H1 (cell line): ENCODE measurements around the gene GRK6. TPM values are rescaled to one million over a fixed set of nuclear protein-coding genes. Genes with fewer than 3 reads are reported as not detected.

Source experiments
- CTCF ChIA-PET: fragments of 300-600 bp; sonication (Branson Sonifier 250); formaldehyde crosslinking; loops from one replicate; lab custom pipeline; 2021; ENCODE audit not compliant: partially characterized antibody; lab: Charles Lee
- POLR2A ChIA-PET: fragments of 300-600 bp; sonication (Branson Sonifier 250); formaldehyde crosslinking; loops from one replicate; lab custom pipeline; 2021; ENCODE audit warnings: inconsistent platforms; ENCODE audit not compliant: partially characterized antibody; lab: Charles Lee
- DNase-seq, 2 experiments: peaks; one replicate each; pipeline versions ENCODE4 v3.0.0 to v3.0.0-alpha.2; 2010 to 2022; ENCODE audit warnings: low spot score in 2 of 2, low read depth in 1 of 2, mixed read lengths in 1 of 2
- FAIRE-seq: peaks from 2 replicates; lab custom pipeline; 2011; peaks lifted over from hg19 to GRCh38; lab: Jason Lieb, UNC
- H2AFZ ChIP-seq: 2 replicates; pipeline ENCODE4 v1.8.1; 2012; ENCODE audit warnings: low read length, inconsistent platforms
- H2AK5ac ChIP-seq: 2 replicates; pipeline ENCODE4 v1.6.1; 2013; ENCODE audit warnings: low read depth, low read length
- H2BK120ac ChIP-seq: replicated peaks from 2 replicates; pipeline ENCODE3; 2013; ENCODE audit warnings: low read depth, low read length, inconsistent platforms
- H2BK12ac ChIP-seq: 2 replicates; pipeline ENCODE4 v1.6.1; 2013; ENCODE audit warnings: low read depth, low read length
- H2BK15ac ChIP-seq: 2 replicates; pipeline ENCODE4 v1.6.1; 2013; ENCODE audit warnings: low read length
- H2BK20ac ChIP-seq: 2 replicates; pipeline ENCODE4 v1.6.1; 2013; ENCODE audit warnings: low read length
- H2BK5ac ChIP-seq: 2 replicates; pipeline ENCODE4 v1.6.1; 2013; ENCODE audit warnings: low read depth, low read length
- H3K14ac ChIP-seq: 2 replicates; pipeline ENCODE4 v1.6.1; 2013; ENCODE audit warnings: inconsistent platforms; ENCODE audit not compliant: insufficient read length
- H3K18ac ChIP-seq: 2 replicates; pipeline ENCODE4 v1.6.1; 2013; ENCODE audit warnings: low read length; ENCODE audit errors: extremely low read depth
- H3K23ac ChIP-seq: 2 replicates; pipeline ENCODE4 v1.6.1; 2013; ENCODE audit warnings: inconsistent platforms; ENCODE audit not compliant: insufficient read length
- H3K23me2 ChIP-seq: 2 replicates; pipeline ENCODE4 v1.6.1; 2013; ENCODE audit warnings: low read depth, low read length
- H3K27ac ChIP-seq: 2 replicates; pipeline ENCODE4 v1.6.1; 2011; ENCODE audit warnings: low read depth, low read length, inconsistent platforms
- H3K27me3 ChIP-seq, 4 experiments: replicated peaks in 1 of 4; 1 replicate in 1 of 4; 2 replicates in 3 of 4; pipeline versions ENCODE4 v1.6.1 to v1.8.1; 2011 to 2013; ENCODE audit warnings: low read length in 3 of 4, mild to moderate bottlenecking in 3 of 4, inconsistent platforms in 2 of 4, mixed read lengths in 2 of 4, moderate library complexity in 1 of 4; ENCODE audit not compliant: control insufficient read depth in 3 of 4, insufficient read depth in 3 of 4; ENCODE audit errors: extremely low read depth in 1 of 4
- H3K36me3 ChIP-seq, 4 experiments: 2 replicates each; pipeline versions ENCODE4 v1.6.1 to v1.8.1; 2011 to 2013; ENCODE audit warnings: mild to moderate bottlenecking in 4 of 4, low read length in 3 of 4, moderate library complexity in 2 of 4, control low read depth in 1 of 4, inconsistent platforms in 1 of 4; ENCODE audit not compliant: insufficient read depth in 4 of 4, control insufficient read depth in 2 of 4
- H3K4ac ChIP-seq: replicated peaks from 2 replicates; pipeline ENCODE3; 2013; ENCODE audit warnings: low read length, low read depth, mixed read lengths, inconsistent platforms; ENCODE audit not compliant: insufficient read length
- H3K4me1 ChIP-seq, 4 experiments: replicated peaks in 1 of 4; 1 replicate in 1 of 4; 2 replicates in 3 of 4; pipeline versions ENCODE4 v1.6.1 to v1.8.1; 2011 to 2013; ENCODE audit warnings: low read length in 3 of 4, inconsistent platforms in 2 of 4, mixed read lengths in 1 of 4; ENCODE audit not compliant: insufficient read depth in 4 of 4, control insufficient read depth in 3 of 4
- H3K4me2 ChIP-seq, 2 experiments: 2 replicates each; pipeline versions ENCODE4 v1.6.1 to v1.8.1; 2011 to 2013; ENCODE audit warnings: low read depth in 2 of 2, low read length in 2 of 2, control low read depth in 1 of 2, inconsistent platforms in 1 of 2, mild to moderate bottlenecking in 1 of 2; ENCODE audit not compliant: insufficient read depth in 1 of 2
- H3K4me3 ChIP-seq, 4 experiments: fragments of 200-600, 300-600 bp in 1 of 4; sonication (generic), shearing (Covaris generic), sonication (Bioruptor Twin) in 1 of 4; 2 replicates each; pipeline versions ENCODE4 v1.5.1 to v1.8.1; 2011 to 2016; ENCODE audit warnings: low read length in 4 of 4, low read depth in 3 of 4, control low read depth in 2 of 4, inconsistent platforms in 2 of 4, mild to moderate bottlenecking in 2 of 4, mixed read lengths in 1 of 4, moderate library complexity in 1 of 4; ENCODE audit not compliant: insufficient read depth in 2 of 4; ENCODE audit errors: extremely low read depth in 1 of 4
- H3K56ac ChIP-seq: replicated peaks from 2 replicates; pipeline ENCODE3; 2013; ENCODE audit warnings: low read depth, mild to moderate bottlenecking, mixed read lengths, low read length, inconsistent platforms; ENCODE audit not compliant: insufficient read length
- H3K79me1 ChIP-seq: 2 replicates; pipeline ENCODE4 v1.6.1; 2013; ENCODE audit warnings: low read depth, low read length, control low read depth
- H3K79me2 ChIP-seq, 2 experiments: 2 replicates each; pipeline versions ENCODE4 v1.6.1 to v1.8.1; 2012 to 2013; ENCODE audit warnings: low read length in 2 of 2, mild to moderate bottlenecking in 2 of 2, inconsistent platforms in 1 of 2; ENCODE audit not compliant: insufficient read depth in 2 of 2, control insufficient read depth in 1 of 2
- H3K9ac ChIP-seq, 4 experiments: replicated peaks in 1 of 4; 1 replicate in 1 of 4; 2 replicates in 3 of 4; pipeline versions ENCODE4 v1.6.1 to v1.8.1; 2011 to 2013; ENCODE audit warnings: low read depth in 3 of 4, low read length in 3 of 4, control low read depth in 2 of 4, mild to moderate bottlenecking in 2 of 4, moderate library complexity in 2 of 4, inconsistent platforms in 1 of 4; ENCODE audit errors: extremely low read depth in 1 of 4
- H3K9me3 ChIP-seq, 2 experiments: 2 replicates each; pipeline versions ENCODE4 v1.6.1 to v1.8.1; 2012 to 2013; ENCODE audit warnings: mild to moderate bottlenecking in 2 of 2, moderate library complexity in 2 of 2, control low read depth in 1 of 2, inconsistent platforms in 1 of 2, low read depth in 1 of 2, low read length in 1 of 2, mixed read lengths in 1 of 2; ENCODE audit not compliant: insufficient read depth in 2 of 2
- H4K20me1 ChIP-seq, 2 experiments: replicated peaks in 1 of 2; 2 replicates each; pipeline versions ENCODE3 to v1.8.1; 2011 to 2013; ENCODE audit warnings: inconsistent platforms in 2 of 2, low read length in 2 of 2, mild to moderate bottlenecking in 1 of 2; ENCODE audit not compliant: insufficient read depth in 2 of 2, control insufficient read depth in 1 of 2
- H4K5ac ChIP-seq: 2 replicates; pipeline ENCODE4 v1.6.1; 2013; ENCODE audit warnings: low read length, low read depth, mixed read lengths, inconsistent platforms; ENCODE audit not compliant: insufficient read length
- H4K8ac ChIP-seq: 2 replicates; pipeline ENCODE4 v1.8.0; 2013; ENCODE audit warnings: mild to moderate bottlenecking, moderate library complexity, low read length, inconsistent platforms; ENCODE audit not compliant: insufficient read depth; ENCODE audit errors: extremely low read depth
- H4K91ac ChIP-seq: replicated peaks from 2 replicates; pipeline ENCODE3; 2013; ENCODE audit warnings: low read length, mixed read lengths, inconsistent platforms; ENCODE audit not compliant: insufficient read length
- MAFK ChIP-seq: IDR thresholded peaks from 2 replicates; pipeline ENCODE4 v1.6.1; 2012; ENCODE audit warnings: low read depth, mild to moderate bottlenecking, improper control_type of control experiment, low read length
- WGBS, 2 experiments: shearing (Covaris generic) in 1 of 2; methylation state at CpG; one replicate each; pipeline versions ENCODE4 v1.1.6 to v1.1.7; 2013 to 2015; ENCODE audit warnings: low lambda C conversion rate in 2 of 2, mixed read lengths in 2 of 2, inconsistent platforms in 1 of 2, low coverage in 1 of 2, missing lambda C conversion rate in 1 of 2; ENCODE audit not compliant: insufficient replicate concordance in 2 of 2, insufficient coverage in 1 of 2, insufficient read length in 1 of 2; ENCODE audit errors: extremely low coverage in 1 of 2, missing lambda C conversion rate in 1 of 2; 5-methylcytosine and 5-hydroxymethylcytosine counted together
- polyA plus RNA-seq, 7 experiments: library from polyadenylated mRNA; depleted of rRNA in 3 of 7; stranded (reverse) in 5 of 7; unstranded in 2 of 7; fragments of >200 nt in 5 of 7; fragments of 200-250 nt in 2 of 7; gene quantifications; 1 replicate in 5 of 7; 2 replicates in 1 of 7; 4 replicates in 1 of 7; pipeline versions ENCODE4 v1.2.1 to v1.2.3, GENCODE V29; 2011 to 2013; ENCODE audit warnings: missing spikeins in 2 of 7, mixed read lengths in 2 of 7
- total RNA-seq: library from RNA; stranded (reverse); fragmentation: NEBNext Ultra II Directional; extraction: Animal tissue kit (Norgen Biotek cat#: 25700); gene quantifications from 2 replicates; pipeline ENCODE4 v1.2.1, GENCODE V29; 2021

The GRK6 gene
- total and polyA plus RNA-seq, 2 of the 8 experiments (the other 6 are each of a cell fraction or from before 2014, with no cell fraction given), result 31.8 to 57.8 TPM

DNA sequence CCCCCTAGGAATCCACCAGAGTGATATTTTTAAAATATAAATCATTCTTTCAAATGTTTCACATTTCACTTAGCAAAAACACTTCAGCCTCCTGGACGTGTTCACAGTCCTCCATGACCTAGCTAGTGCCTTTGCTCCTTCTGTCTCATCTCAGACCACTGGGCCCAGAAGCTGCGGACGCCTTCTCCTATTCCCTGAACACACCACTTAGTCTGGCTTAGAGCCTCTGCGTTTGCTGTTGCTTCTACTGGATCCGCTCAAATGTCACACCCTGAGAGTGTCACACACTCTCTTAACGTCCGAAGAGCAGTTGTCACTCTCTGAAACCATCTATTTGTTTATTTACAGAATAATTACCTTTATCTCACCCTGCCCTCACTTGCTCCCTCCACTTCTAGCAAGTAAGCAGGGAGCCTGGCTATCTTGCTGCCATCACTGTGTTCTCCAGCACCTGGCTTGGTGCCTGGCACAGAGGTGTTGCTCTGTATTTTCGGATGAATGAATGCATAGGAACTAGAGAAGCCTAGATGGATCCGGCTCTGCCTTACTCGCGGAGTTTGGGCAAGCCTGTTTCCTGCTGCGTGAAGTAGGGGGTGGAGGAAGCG is 1.2 kb upstream of the GRK6 start:
- peak overlapping the region; percentile 68; the same call in 1 of the 2 replicates for H2BK12ac ChIP-seq
- peak overlapping the region; percentile 62 to 81 for H3K4me2 ChIP-seq
- H3K36me3 ChIP-seq, result no peaks in the 10 kb centered on the region; a peak in 1 of 8 replicates
- no peaks in the 10 kb centered on the region for H3K9me3 ChIP-seq
- DNase-seq, result no peak
- H3K27me3 ChIP-seq, result no peaks in the 10 kb centered on the region
- H4K20me1 ChIP-seq, result peaks cover 10 to 15% of the 10 kb centered on the region in 2 experiments
- peaks cover 10% of the 10 kb centered on the region for H3K23me2 ChIP-seq
- no peak overlapping the region for H3K23ac ChIP-seq
- H3K4ac ChIP-seq, result peak overlapping the region; percentile 40
- peak overlapping the region; percentile 52 to 71 (median 64) for H3K4me3 ChIP-seq
- FAIRE-seq, result no peak
- H2BK5ac ChIP-seq, result peak overlapping the region; percentile 91
- peak overlapping the region; percentile 88 for H2BK15ac ChIP-seq
- no peak overlapping the region for H2AFZ ChIP-seq
- no peak overlapping the region for H4K5ac ChIP-seq
- no peak overlapping the region for H3K14ac ChIP-seq
- peaks cover 0 to 26% of the 10 kb centered on the region in 2 experiments; a peak in 2 of 4 replicates for H3K79me2 ChIP-seq
- no peak overlapping the region for H3K56ac ChIP-seq
- H3K9ac ChIP-seq, result peak overlapping the region in 3 of 4 experiments; percentile 5 to 84 (median 82); a peak in 3 of 7 replicates
- peaks cover 16% of the 10 kb centered on the region for H3K79me1 ChIP-seq
- peaks cover 4 to 14% (median 9%) of the 10 kb centered on the region in 4 experiments; a peak in 6 of 7 replicates for H3K4me1 ChIP-seq
- peak overlapping the region; percentile 80; the same call in 1 of the 2 replicates for H2BK20ac ChIP-seq
- WGBS, 2 experiments, result 69% methylated on average over 13 of the region's 13 CpGs; no CpG with 5 or more reads in 1 of the 2 experiments
- H2BK120ac ChIP-seq, result peak overlapping the region; percentile 29
- peak overlapping the region; percentile 71 for H3K18ac ChIP-seq
- H3K27ac ChIP-seq, result peak overlapping the region; percentile 86; the same call in 1 of the 2 replicates
- peak overlapping the region; percentile 90; the same call in 1 of the 2 replicates for H2AK5ac ChIP-seq
- peak overlapping the region; percentile 11 for H4K91ac ChIP-seq
- ChIA-PET CTCF (interaction anchor here (0.5 to 7.1 kb wide), 9 partner anchors 11 to 395 kb away, joined by 3 to 57 read pairs (median 3); partner anchors contain the start of gene PFN3), POLR2A (interaction anchor here (0.6 to 24.2 kb wide), 9 partner anchors 8 to 70 kb away, joined by 3 to 460 read pairs (median 4); partner anchors contain the start of gene PRR7)
- peak overlapping the region; percentile 93; the same call in 1 of the 2 replicates for H4K8ac ChIP-seq
- TF ChIP-seq MAFK, result no peak
